BLaER1 treated with 17β-estradiol and CSF1 and Interleukin-3, amounts not matched to agents 10 nM and 100 nM (cell line): Measurements from ENCODE around the gene CFAP91.

ENCODE experiments used
- H3K27ac ChIP-seq, 11 experiments: shearing (Covaris generic); formaldehyde crosslinking; 2 replicates each; pipeline ENCODE4 v1.8.1; 2022
- H3K27me3 ChIP-seq, 11 experiments: shearing (Covaris generic); formaldehyde crosslinking; 2 replicates each; pipeline ENCODE4 v1.8.1; 2022
- H3K36me3 ChIP-seq, 11 experiments: shearing (Covaris generic); formaldehyde crosslinking; 2 replicates each; pipeline ENCODE4 v1.8.1; 2022
- H3K4me1 ChIP-seq, 10 experiments: shearing (Covaris generic); formaldehyde crosslinking; 2 replicates each; pipeline ENCODE4 v1.8.1; 2022
- H3K4me2 ChIP-seq, 11 experiments: shearing (Covaris generic); formaldehyde crosslinking; 2 replicates each; pipeline ENCODE4 v1.8.1; 2022
- H3K4me3 ChIP-seq, 10 experiments: shearing (Covaris generic); formaldehyde crosslinking; 2 replicates each; pipeline ENCODE4 v1.8.1; 2022
- H3K9ac ChIP-seq, 11 experiments: shearing (Covaris generic); formaldehyde crosslinking; 2 replicates each; pipeline ENCODE4 v1.8.1; 2022
- H3K9me3 ChIP-seq, 11 experiments: shearing (Covaris generic); formaldehyde crosslinking; replicated peaks in 1 of 11; 2 replicates each; pipeline ENCODE4 v1.8.1; 2022
- H4K20me1 ChIP-seq, 11 experiments: shearing (Covaris generic); formaldehyde crosslinking; 2 replicates each; pipeline ENCODE4 v1.8.1; 2022
- Cebpa-rat ChIP-seq, 11 experiments: shearing (Covaris generic); IDR thresholded peaks; 2 replicates each; pipeline ENCODE4 v1.8.1; 2022

CFAP91 gene

DNA sequence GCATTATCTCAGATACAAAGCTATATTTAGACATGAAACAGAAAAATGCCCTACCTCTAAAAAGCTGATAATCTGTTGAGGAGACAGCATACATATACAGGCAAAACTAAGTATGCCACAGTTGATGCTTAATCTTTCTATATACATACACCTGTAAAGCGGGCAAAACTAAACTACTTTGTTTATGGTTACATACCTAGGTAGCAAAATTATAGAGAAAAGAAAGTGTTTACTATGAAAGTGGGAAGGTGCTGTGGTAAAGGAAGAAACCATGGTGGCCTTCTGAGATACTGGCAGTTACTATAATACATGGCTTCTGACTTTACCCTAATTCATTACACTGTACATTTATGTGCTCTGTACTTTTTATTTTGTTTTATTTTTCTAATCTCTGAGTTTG lies 43.1 kb downstream of the CFAP91 start:
- Histone ChIP-seq H3K27me3 (no peaks in the 10 kb centered on the region), H3K4me3 (no peak overlapping the region), H3K4me2 (no peak overlapping the region), H3K9me3 (no peaks in the 10 kb centered on the region), H4K20me1 (no peaks in the 10 kb centered on the region), H3K4me1 (peaks cover 0 to 19% (median 0%) of the 10 kb centered on the region in 10 experiments; a peak in 4 of 20 replicates), H3K36me3 (no peaks in the 10 kb centered on the region), H3K9ac (no peak overlapping the region), H3K27ac (no peak overlapping the region)
- no peak for TF ChIP-seq Cebpa-rat (IDR thresholded peaks at IDR 0.05)

DNA sequence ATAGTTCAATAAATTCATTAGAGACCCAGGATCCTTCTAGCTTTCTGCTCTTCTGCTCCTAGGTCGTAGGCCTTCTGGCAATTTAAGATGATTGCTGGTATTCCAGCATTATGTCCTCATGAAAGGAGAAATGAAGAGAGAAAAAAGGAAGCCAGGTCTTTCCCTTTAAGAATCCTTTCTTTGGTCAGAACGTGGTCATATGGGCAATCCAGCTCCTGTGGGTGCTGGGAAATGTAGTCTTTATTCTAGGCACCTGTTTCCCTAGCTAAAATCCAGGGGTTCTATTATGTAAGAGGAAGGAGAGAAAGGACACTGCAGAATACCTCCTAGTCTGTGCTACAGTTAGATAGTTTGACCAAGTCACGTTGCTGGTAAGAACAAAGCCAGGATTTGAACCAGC lies 43.6 kb downstream of the CFAP91 start:
- H3K9ac ChIP-seq: no peak overlapping the region
- no peak overlapping the region for H3K4me3 ChIP-seq
- H4K20me1 ChIP-seq: no peaks in the 10 kb centered on the region
- no peaks in the 10 kb centered on the region for H3K27me3 ChIP-seq
- peaks cover 0 to 17% (median 0%) of the 10 kb centered on the region in 10 experiments; a peak in 4 of 20 replicates for H3K4me1 ChIP-seq
- H3K36me3 ChIP-seq: no peaks in the 10 kb centered on the region
- no peak overlapping the region for H3K27ac ChIP-seq
- no peak overlapping the region for H3K4me2 ChIP-seq
- H3K9me3 ChIP-seq: no peaks in the 10 kb centered on the region
- no peak for TF ChIP-seq Cebpa-rat (IDR thresholded peaks at IDR 0.05)

DNA sequence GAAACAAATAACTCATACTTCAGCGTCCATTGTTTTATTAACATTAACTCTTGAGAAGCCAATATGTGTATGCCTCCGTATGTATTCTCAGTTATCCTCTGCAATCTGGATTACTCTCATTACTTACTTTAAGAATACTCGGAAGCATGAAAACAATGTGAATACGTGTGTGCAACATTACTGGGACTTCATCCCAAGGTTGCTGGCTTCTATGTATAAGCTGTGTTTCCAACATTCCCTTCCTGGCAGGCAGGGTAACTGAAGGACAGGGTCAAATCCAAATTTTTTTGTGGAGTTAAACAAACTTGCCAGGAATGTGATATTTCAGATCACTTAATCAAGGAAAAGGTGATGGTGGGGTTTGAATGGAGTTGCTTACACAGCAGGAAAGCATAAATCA lies 44.5 kb downstream of the CFAP91 start:
- H3K9ac ChIP-seq: no peak overlapping the region

GRCh38 chr3:119748991-119749390 lies 46.2 kb downstream of the CFAP91 start:
- Histone ChIP-seq H3K4me2 (no peak overlapping the region), H3K27me3 (no peaks in the 10 kb centered on the region), H3K27ac (no peak overlapping the region), H4K20me1 (no peaks in the 10 kb centered on the region), H3K4me1 (no peaks in the 10 kb centered on the region), H3K36me3 (no peaks in the 10 kb centered on the region), H3K4me3 (no peak overlapping the region), H3K9me3 (peaks cover 0 to 14% (median 7%) of the 10 kb centered on the region in 11 experiments; a peak in 11 of 22 replicates), H3K9ac (no peak overlapping the region)
- no peak for TF ChIP-seq Cebpa-rat (IDR thresholded peaks at IDR 0.05)

More for the DNA sequence above, 44.5 kb downstream of the CFAP91 start:
- Histone ChIP-seq H3K4me1 (peaks cover 0 to 7% (median 0%) of the 10 kb centered on the region in 10 experiments; a peak in 3 of 20 replicates), H3K27ac (no peak overlapping the region), H3K9me3 (no peaks in the 10 kb centered on the region), H3K27me3 (no peaks in the 10 kb centered on the region), H4K20me1 (no peaks in the 10 kb centered on the region), H3K36me3 (no peaks in the 10 kb centered on the region), H3K4me2 (no peak overlapping the region), H3K4me3 (no peak overlapping the region)
- no peak for TF ChIP-seq Cebpa-rat (IDR thresholded peaks at IDR 0.05)

GRCh38 chr3:119751423-119751822 lies 48.6 kb downstream of the CFAP91 start:
- H3K27me3 ChIP-seq: no peaks in the 10 kb centered on the region
- H3K4me2 ChIP-seq: no peak overlapping the region
- H3K4me3 ChIP-seq: no peak overlapping the region
- H4K20me1 ChIP-seq: no peaks in the 10 kb centered on the region
- no peaks in the 10 kb centered on the region for H3K4me1 ChIP-seq
- TF ChIP-seq Cebpa-rat (IDR thresholded peaks at IDR 0.05): no peak
- no peak overlapping the region for H3K9ac ChIP-seq
- H3K27ac ChIP-seq: no peak overlapping the region
- no peaks in the 10 kb centered on the region for H3K36me3 ChIP-seq
- H3K9me3 ChIP-seq: peaks cover 0 to 21% (median 9%) of the 10 kb centered on the region in 11 experiments; a peak in 12 of 22 replicates
